ENCODE measurements around the gene PCBP1. TPM values are rescaled to one million over a fixed set of nuclear protein-coding genes. Genes with fewer than 3 reads are reported as not detected.

Gene PCBP1
- total and polyA plus RNA-seq, 9 of the 15 experiments (the other 6 are each of a cell fraction or from before 2014, with no cell fraction given) = 19.2 to 407 (median 78.1) TPM

DNA sequence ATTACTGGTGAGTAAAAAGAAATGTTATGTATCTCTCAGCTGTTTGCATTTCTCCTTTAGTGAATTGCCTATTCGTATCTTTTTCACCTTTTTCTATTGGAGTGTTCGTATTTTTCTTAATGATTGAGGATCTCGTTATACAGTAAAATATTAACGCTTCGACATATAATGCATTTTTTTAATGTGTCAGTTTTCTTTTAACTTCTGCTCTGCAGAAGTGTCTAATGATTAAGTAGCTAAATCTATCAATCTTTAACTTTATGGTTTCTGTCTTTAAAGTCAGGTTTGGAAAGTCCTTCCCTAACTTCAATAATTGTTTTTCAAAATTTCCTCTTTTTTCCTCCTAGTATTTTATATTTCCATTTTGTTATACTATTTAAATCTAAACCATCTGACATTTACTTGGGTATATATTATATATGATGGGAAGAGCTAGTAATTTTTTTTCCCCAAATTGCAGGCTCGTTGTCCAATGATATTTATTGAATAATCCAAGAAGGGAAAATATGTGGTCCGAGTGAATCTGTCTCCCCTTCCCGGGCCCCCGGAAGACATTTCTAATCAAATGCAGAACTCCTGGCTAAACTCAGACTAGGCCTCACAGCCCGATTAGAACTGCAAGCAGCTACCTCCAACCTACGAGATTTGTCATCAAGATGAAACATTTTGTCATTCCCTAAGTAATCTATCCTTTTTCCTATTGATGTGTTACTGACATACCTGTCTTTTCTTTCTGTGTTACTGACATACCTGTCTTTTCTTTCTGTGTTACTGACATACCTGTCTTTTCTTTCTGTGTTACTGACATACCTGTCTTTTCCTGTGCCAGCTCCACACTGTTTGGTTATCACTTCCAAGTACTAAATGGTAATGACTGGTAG is 17.2 kb downstream of the PCBP1 start (continued):
- TF ChIP-seq, protein P1, sequence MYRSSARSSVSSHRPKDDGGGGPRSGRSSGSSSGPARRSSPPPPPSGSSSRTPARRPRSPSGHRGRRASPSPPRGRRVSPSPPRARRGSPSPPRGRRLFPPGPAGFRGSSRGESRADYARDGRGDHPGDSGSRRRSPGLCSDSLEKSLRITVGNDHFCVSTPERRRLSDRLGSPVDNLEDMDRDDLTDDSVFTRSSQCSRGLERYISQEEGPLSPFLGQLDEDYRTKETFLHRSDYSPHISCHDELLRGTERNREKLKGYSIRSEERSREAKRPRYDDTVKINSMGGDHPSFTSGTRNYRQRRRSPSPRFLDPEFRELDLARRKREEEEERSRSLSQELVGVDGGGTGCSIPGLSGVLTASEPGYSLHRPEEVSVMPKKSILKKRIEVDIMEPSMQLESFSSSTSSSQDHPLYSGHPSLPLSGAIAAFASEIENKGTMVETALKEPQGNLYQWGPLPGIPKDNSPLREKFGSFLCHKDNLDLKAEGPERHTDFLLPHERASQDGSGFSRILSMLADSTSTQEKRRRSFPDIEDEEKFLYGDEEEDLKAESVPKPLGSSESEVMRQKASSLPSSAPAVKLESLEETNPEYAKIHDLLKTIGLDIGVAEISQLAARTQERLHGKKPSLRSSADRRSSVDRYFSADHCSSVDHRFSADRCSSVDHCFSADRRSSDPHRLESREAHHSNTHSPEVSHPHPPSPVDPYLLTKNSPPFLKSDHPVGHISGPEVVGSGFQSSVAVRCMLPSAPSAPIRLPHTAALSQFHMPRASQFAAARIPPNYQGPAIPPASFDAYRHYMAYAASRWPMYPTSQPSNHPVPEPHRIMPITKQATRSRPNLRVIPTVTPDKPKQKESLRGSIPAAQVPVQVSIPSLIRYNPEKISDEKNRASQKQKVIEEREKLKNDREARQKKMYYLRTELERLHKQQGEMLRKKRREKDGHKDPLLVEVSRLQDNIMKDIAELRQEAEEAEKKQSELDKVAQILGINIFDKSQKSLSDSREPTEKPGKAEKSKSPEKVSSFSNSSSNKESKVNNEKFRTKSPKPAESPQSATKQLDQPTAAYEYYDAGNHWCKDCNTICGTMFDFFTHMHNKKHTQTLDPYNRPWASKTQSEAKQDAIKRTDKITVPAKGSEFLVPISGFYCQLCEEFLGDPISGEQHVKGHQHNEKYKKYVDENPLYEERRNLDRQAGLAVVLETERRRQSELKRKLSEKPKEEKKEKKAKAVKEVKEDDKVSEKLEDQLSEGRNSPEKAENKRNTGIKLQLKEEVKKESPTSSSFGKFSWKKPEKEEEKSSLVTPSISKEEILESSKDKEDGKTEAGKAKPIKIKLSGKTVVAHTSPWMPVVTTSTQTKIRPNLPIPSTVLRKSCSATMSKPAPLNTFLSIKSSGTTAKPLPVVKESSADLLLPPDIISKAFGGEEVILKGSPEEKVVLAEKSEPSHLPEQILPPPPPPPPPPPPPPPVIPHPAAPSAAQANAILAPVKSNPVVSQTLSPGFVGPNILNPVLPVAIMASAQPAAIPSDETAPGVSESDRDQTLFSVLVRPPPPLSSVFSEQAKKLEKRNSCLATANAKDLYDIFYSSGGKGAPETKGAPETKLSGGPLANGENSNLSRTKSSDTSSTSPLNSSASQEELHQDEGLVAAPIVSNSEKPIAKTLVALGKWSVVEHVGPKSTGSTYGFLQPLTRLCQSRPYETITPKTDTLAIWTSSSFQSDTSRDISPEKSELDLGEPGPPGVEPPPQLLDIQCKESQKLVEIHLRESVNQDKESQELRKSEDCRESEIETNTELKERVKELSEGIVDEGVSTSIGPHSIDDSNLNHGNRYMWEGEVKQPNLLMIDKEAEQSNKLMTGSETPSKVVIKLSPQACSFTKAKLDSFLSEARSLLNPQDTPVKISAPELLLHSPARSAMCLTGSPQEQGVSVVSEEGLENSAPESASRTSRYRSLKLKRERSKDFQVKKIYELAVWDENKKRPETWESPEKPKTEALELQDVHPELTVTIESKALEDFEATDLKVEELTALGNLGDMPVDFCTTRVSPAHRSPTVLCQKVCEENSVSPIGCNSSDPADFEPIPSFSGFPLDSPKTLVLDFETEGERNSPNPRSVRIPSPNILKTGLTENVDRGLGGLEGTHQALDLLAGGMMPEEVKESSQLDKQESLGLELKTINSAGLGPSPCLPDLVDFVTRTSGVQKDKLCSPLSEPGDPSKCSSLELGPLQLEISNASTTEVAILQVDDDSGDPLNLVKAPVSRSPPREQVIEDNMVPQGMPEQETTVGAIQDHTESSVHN (IDR thresholded peaks at IDR 0.05; ENCODE audit: borderline replicate concordance in 1 of 2, low read depth in 1 of 2) = 0 out of 4 replicates have a peak, but pooled peaks have one; percentile 40 to 66
- TF ChIP-seq THRAP3 (IDR thresholded peaks at IDR 0.05; ENCODE audit: borderline replicate concordance) = no peak; the same call in none of the 2 replicates
- no peak for TF ChIP-seq HDAC6 (IDR thresholded peaks at IDR 0.05; ENCODE audit: low read depth, low read length)
- TF ChIP-seq SOX6 (IDR thresholded peaks at IDR 0.05) = peak; percentile 75
- peak; percentile 62 for TF ChIP-seq DIDO1 (tag; IDR thresholded peaks at IDR 0.05; ENCODE audit: low read depth)
- TF ChIP-seq ESRRA (IDR thresholded peaks at IDR 0.05; ENCODE audit: borderline replicate concordance, low read depth) = peak; percentile 23; the same call in 1 of the 2 replicates
- TF ChIP-seq ZC3H4 (CRISPR knock-in tag; IDR thresholded peaks at IDR 0.05; ENCODE audit: borderline replicate concordance) = no peak
- no peak for TF ChIP-seq RFX7 (CRISPR knock-in tag; IDR thresholded peaks at IDR 0.05)
- peak; percentile 24; the same call in 1 of the 2 replicates for TF ChIP-seq TRIM28 (IDR thresholded peaks at IDR 0.05)
- TF ChIP-seq GABPA (tag; conservative IDR thresholded peaks at IDR 0.05; ENCODE audit: low read depth) = peak; percentile 39; the same call in 1 of the 2 replicates
- TF ChIP-seq, protein P2, sequence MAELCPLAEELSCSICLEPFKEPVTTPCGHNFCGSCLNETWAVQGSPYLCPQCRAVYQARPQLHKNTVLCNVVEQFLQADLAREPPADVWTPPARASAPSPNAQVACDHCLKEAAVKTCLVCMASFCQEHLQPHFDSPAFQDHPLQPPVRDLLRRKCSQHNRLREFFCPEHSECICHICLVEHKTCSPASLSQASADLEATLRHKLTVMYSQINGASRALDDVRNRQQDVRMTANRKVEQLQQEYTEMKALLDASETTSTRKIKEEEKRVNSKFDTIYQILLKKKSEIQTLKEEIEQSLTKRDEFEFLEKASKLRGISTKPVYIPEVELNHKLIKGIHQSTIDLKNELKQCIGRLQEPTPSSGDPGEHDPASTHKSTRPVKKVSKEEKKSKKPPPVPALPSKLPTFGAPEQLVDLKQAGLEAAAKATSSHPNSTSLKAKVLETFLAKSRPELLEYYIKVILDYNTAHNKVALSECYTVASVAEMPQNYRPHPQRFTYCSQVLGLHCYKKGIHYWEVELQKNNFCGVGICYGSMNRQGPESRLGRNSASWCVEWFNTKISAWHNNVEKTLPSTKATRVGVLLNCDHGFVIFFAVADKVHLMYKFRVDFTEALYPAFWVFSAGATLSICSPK (IDR thresholded peaks at IDR 0.05; ENCODE audit: borderline replicate concordance) = 0 out of 2 replicates have a peak, but pooled peaks have one; percentile 63

Measured in K562 (cell line).